Ascending aorta (tissue), 2 donors: ENCODE measurements around the gene TBC1D8. TPM values are rescaled to one million over a fixed set of nuclear protein-coding genes. Genes with fewer than 3 reads are reported as not detected.

Experiments used
- DNase-seq, 2 donors: peaks; one replicate each; pipeline ENCODE4 v3.0.0-alpha.2; 2019; ENCODE audit warnings: low spot score in 2 of 2
- H3K27ac ChIP-seq, 2 donors: fragments of 200-600 bp; sonication (generic); one replicate each; pipeline ENCODE4 v1.5.1; 2016 to 2017; ENCODE audit warnings: mild to moderate bottlenecking in 1 of 2
- H3K27me3 ChIP-seq: fragments of 200-600 bp; sonication (generic); one replicate; pipeline ENCODE4 v1.5.1; 2017
- H3K36me3 ChIP-seq, 2 donors: fragments of 200-600 bp; sonication (generic); one replicate each; pipeline ENCODE4 v1.5.1; 2016
- H3K4me1 ChIP-seq, 2 donors: fragments of 200-600 bp; sonication (generic); one replicate each; pipeline ENCODE4 v1.5.1; 2016 to 2017; ENCODE audit warnings: mild to moderate bottlenecking in 1 of 2
- H3K4me3 ChIP-seq, 2 donors: fragments of 200-600 bp; sonication (generic); one replicate each; pipeline ENCODE4 v1.5.1; 2016 to 2017; ENCODE audit warnings: mild to moderate bottlenecking in 1 of 2
- H3K9me3 ChIP-seq, 2 donors: fragments of 200-600 bp; sonication (generic); one replicate each; pipeline ENCODE4 v1.5.1; 2016
- intact Hi-C: fragments of 100-400 bp; cut with DNase I; formaldehyde crosslinking; loops from one replicate; pipeline ENCODE4 v1.15.1; 2023
- total RNA-seq: library from RNA; depleted of rRNA; stranded (reverse); fragments of >200 nt; gene quantifications from one replicate; pipeline ENCODE4 v1.1.0, GENCODE V29; 2016
- TF ChIP-seq, protein P1 (sequence below), 3 experiments: fragments of 200-600 bp in 2 of 3; fragments of 450-650 bp in 1 of 3; sonication (generic) in 2 of 3; IDR thresholded peaks; one replicate each; pipeline ENCODE4 v1.5.1; 2016 to 2019; ENCODE audit warnings: antibody characterized with exemption in 3 of 3, mild to moderate bottlenecking in 1 of 3, moderate library complexity in 1 of 3

The TBC1D8 gene
- total RNA-seq, 1 donor from 2014 or later = 17.8 TPM

DNA sequence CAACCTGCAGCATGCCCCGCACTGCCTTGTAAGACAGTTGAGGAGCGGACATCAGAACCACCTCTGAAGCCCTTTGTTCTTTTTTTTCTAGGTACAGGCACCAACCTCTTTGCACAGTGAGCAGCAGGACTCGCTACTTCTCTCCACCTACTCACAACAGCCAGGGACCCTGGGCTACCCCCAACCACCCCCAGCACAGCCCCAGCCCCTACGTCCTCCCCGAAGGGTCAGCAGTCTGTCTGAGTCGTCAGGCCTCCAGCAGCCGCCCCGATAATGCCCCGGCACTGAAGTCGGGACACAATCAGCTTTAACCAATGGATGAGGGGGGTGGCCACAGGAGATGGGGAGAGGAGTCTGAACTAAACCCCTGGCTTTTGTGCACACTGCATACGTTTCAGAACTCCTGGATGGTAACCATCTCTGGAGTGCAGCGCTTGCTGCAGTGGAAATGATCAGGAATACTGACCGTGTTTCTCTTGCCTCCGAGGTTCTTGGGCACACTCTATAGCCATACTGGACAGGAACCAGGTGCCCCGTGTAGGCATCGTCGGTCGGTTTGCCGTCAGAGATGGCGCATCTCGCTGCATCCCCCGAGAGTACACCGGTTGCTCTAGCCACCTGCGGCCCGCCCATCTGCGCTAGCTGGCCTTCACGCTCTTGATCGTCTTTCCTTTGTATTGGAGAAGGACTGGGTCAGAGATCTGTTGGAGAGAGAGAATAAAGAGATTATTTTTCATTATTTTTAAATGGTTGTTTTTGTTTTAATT is 155.7 kb downstream of the TBC1D8 start:
- intact Hi-C loops = no loop called here
- no peak for DNase-seq
- Histone ChIP-seq H3K4me1 (no peaks in the 10 kb centered on the region), H3K9me3 (no peaks in the 10 kb centered on the region), H3K4me3 (no peak overlapping the region), H3K27ac (no peak overlapping the region), H3K36me3 (peaks cover 13 to 34% of the 10 kb centered on the region in 2 donors), H3K27me3 (no peaks in the 10 kb centered on the region)
- TF ChIP-seq, protein P1, sequence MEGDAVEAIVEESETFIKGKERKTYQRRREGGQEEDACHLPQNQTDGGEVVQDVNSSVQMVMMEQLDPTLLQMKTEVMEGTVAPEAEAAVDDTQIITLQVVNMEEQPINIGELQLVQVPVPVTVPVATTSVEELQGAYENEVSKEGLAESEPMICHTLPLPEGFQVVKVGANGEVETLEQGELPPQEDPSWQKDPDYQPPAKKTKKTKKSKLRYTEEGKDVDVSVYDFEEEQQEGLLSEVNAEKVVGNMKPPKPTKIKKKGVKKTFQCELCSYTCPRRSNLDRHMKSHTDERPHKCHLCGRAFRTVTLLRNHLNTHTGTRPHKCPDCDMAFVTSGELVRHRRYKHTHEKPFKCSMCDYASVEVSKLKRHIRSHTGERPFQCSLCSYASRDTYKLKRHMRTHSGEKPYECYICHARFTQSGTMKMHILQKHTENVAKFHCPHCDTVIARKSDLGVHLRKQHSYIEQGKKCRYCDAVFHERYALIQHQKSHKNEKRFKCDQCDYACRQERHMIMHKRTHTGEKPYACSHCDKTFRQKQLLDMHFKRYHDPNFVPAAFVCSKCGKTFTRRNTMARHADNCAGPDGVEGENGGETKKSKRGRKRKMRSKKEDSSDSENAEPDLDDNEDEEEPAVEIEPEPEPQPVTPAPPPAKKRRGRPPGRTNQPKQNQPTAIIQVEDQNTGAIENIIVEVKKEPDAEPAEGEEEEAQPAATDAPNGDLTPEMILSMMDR (IDR thresholded peaks at IDR 0.05) = no peak

DNA sequence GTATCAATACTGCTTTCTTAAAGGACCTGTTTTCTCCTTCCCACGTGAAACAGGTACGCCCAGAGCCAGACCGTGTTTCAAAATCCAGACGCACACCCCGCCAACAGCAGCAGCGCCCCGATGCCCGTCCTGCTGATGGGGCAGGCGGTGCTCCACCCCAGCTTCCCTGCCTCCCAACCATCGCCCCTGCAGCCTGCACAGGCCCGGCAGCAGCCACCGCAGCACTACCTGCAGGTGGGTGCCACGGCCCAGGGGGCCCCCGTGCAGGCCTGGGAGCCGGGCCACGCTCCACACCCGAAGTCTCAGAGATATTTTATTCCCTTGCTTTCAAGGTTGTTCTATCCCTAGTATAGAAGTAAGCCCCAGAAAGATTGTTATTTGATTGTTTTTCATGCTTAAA is 157.9 kb downstream of the TBC1D8 start:
- no peak overlapping the region for H3K27ac ChIP-seq
- H3K4me1 ChIP-seq = no peaks in the 10 kb centered on the region
- H3K9me3 ChIP-seq = no peaks in the 10 kb centered on the region
- peaks cover 13 to 36% of the 10 kb centered on the region in 2 donors for H3K36me3 ChIP-seq
- no peaks in the 10 kb centered on the region for H3K27me3 ChIP-seq
- DNase-seq = no peak
- TF ChIP-seq, protein P1 (IDR thresholded peaks at IDR 0.05) = no peak
- intact Hi-C loops = no loop called here
- no peak overlapping the region for H3K4me3 ChIP-seq

DNA sequence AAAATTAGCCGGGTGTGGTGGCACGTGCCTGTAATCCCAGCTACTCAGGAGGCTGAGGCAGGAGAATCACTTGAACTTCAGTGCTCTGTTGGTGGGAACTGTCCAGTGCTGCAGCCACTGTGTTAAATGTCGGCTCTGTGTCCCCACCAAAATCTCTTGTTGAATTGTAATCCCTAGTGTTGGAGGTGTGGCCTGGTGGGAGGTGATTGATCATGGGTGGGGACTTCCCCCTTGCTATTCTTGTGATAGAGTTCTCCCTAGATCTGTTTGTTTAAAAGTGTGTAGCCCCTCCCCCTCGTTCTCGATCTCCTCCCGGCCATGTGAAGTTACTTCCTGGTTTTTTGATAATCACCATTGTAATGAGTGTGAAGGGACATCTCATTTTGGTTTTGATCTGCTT is 158.9 kb downstream of the TBC1D8 start:
- peaks cover 13 to 40% of the 10 kb centered on the region in 2 donors for H3K36me3 ChIP-seq
- H3K4me3 ChIP-seq = no peak overlapping the region
- intact Hi-C loops = no loop called here
- no peaks in the 10 kb centered on the region for H3K4me1 ChIP-seq
- DNase-seq = no peak
- TF ChIP-seq, protein P1 (IDR thresholded peaks at IDR 0.05) = no peak
- no peaks in the 10 kb centered on the region for H3K27me3 ChIP-seq
- no peak overlapping the region for H3K27ac ChIP-seq
- H3K9me3 ChIP-seq = no peaks in the 10 kb centered on the region

DNA sequence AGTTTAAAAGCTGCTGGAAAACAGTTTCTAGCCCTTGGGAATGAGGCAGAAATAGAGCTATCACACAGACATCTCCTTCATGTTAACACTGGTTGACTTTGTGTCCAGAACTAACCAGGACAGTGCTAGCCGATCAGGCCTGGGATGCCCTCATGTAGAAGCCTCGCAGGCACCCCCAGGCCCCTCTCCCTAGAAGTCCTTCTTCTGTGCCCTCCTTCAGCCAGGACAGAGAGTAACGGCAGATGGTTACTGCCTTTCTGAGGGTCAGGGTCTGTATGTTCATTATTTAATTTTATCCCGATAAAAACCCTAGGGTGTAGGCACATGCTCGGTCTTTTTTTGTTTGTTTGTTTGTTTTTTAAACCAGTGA is 159.8 kb downstream of the TBC1D8 start:
- TF ChIP-seq, protein P1 (IDR thresholded peaks at IDR 0.05) = no peak
- Histone ChIP-seq H3K27me3 (no peaks in the 10 kb centered on the region), H3K36me3 (peaks cover 13 to 40% of the 10 kb centered on the region in 2 donors), H3K4me1 (no peaks in the 10 kb centered on the region), H3K9me3 (no peaks in the 10 kb centered on the region), H3K4me3 (no peak overlapping the region), H3K27ac (no peak overlapping the region)
- intact Hi-C loops = no loop called here
- DNase-seq = peak in 1 of 2 donors; percentile 52

DNA sequence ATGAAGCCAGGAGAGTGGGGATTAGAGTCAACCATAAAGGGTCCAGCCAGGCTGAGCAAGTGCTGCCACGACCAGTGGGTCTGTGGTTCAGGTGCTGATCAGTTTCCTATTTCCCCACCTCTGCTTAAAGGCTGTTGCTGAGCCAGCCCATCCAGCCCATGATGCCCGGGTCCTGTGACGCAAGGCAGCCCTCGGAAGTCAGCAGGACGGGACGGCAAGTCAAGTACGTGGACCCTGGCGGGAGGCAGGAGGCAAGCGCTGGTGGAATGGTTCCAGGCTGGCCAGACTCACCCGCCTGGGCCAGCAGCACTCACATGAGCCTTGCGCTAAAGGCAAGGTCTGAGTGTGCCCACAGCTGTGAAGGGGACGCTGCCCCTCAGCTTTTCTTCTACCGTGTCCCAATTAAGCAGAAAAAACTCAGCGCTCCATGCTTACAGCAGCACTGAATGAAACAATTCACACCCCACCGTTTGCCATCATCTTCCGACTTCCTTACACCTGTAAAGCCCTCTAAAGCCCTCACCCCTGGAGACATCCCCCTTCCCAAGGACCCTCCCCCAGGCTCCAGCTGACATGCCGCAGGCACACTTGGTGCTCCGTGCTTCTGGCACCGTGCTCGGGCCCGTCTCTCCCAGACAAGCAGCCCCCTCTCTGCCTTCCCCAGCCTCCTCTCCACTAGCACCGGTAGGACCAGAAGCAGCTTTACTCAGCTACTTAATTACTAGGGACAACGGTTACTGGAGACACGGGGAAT is 160.4 kb downstream of the TBC1D8 start:
- TF ChIP-seq, protein P1 (IDR thresholded peaks at IDR 0.05) = no peak
- Histone ChIP-seq H3K27me3 (no peaks in the 10 kb centered on the region), H3K4me3 (no peak overlapping the region), H3K27ac (no peak overlapping the region), H3K36me3 (peaks cover 13 to 35% of the 10 kb centered on the region in 2 donors), H3K9me3 (no peaks in the 10 kb centered on the region), H3K4me1 (no peaks in the 10 kb centered on the region)
- peak in 1 of 2 donors; percentile 59 for DNase-seq
- intact Hi-C loops = no loop called here
